Endothelial cell of umbilical vein (primary cell): Measurements from ENCODE around the gene SIPA1L3. TPM values are rescaled to one million over a fixed set of nuclear protein-coding genes. Genes with fewer than 3 reads are reported as not detected.

Experiments
- BruUV-seq: library from RNA; stranded (reverse); fragments of 400-500 nt; replicated peaks from 2 replicates; lab custom pipeline; 2021; lab: Mats Ljungman, UMichigan
- CTCF ChIA-PET: fragments of 300-600, 350-600 bp; sonication (Branson Sonifier 250); formaldehyde crosslinking; loops from one replicate; lab custom pipeline; 2021; ENCODE audit warnings: antibody characterized with exemption, inconsistent platforms; lab: Charles Lee
- POLR2A ChIA-PET: fragments of 300-600, 350-600 bp; sonication (Branson Sonifier 250); formaldehyde crosslinking; loops from one replicate; lab custom pipeline; 2021; ENCODE audit warnings: antibody characterized with exemption, inconsistent platforms; lab: Charles Lee
- DNase-seq: peaks from one replicate; pipeline ENCODE4 v3.0.0-alpha.2; 2011; ENCODE audit warnings: low read depth, low spot score
- FAIRE-seq: peaks from 2 replicates; lab custom pipeline; 2011; peaks lifted over from hg19 to GRCh38; lab: Jason Lieb, UNC
- H2AFZ ChIP-seq: 2 replicates; pipeline ENCODE4 v1.6.0; 2012; ENCODE audit warnings: low read depth, low read length, control low read depth, inconsistent platforms
- H3K27ac ChIP-seq: 2 replicates; pipeline ENCODE4 v1.5.1; 2011; ENCODE audit warnings: low read depth, mild to moderate bottlenecking, control low read depth, low read length, moderate library complexity; ENCODE audit not compliant: insufficient read depth
- H3K27me3 ChIP-seq, 2 experiments: 2 replicates each; pipeline versions ENCODE4 v1.6.0 to v1.6.1; 2011; ENCODE audit warnings: low read length in 2 of 2, mixed read lengths in 1 of 2; ENCODE audit not compliant: control insufficient read depth in 2 of 2, insufficient read depth in 2 of 2
- H3K36me3 ChIP-seq, 2 experiments: 2 replicates in 1 of 2; 3 replicates in 1 of 2; pipeline ENCODE4 v1.5.1; 2011; ENCODE audit warnings: low read length in 2 of 2, mild to moderate bottlenecking in 1 of 2, moderate library complexity in 1 of 2; ENCODE audit not compliant: control insufficient read depth in 2 of 2, insufficient read depth in 2 of 2; ENCODE audit errors: extremely low read depth in 1 of 2
- H3K4me1 ChIP-seq: 3 replicates; pipeline ENCODE4 v1.5.1; 2011; ENCODE audit warnings: mild to moderate bottlenecking, low read length; ENCODE audit not compliant: control insufficient read depth, insufficient read depth; ENCODE audit errors: extremely low read depth
- H3K4me2 ChIP-seq: 2 replicates; pipeline ENCODE4 v1.6.1; 2011; ENCODE audit warnings: low read length, control low read depth, mixed read lengths; ENCODE audit not compliant: insufficient read depth
- H3K4me3 ChIP-seq, 3 experiments: fragments of 200-600 bp in 1 of 3; sonication (generic), shearing (Covaris generic) in 1 of 3; replicated peaks in 1 of 3; 2 replicates each; pipeline ENCODE4 v1.5.1; 2011 to 2016; ENCODE audit warnings: control low read depth in 3 of 3, low read length in 3 of 3, mild to moderate bottlenecking in 2 of 3, inconsistent platforms in 1 of 3, low read depth in 1 of 3, moderate library complexity in 1 of 3; ENCODE audit not compliant: insufficient read depth in 1 of 3
- H3K79me2 ChIP-seq: 2 replicates; pipeline ENCODE4 v1.6.0; 2012; ENCODE audit warnings: low read length, inconsistent platforms; ENCODE audit not compliant: control insufficient read depth, insufficient read depth
- H3K9ac ChIP-seq: replicated peaks from 2 replicates; pipeline ENCODE3; 2011; ENCODE audit warnings: low read length, control low read depth; ENCODE audit not compliant: insufficient read depth; ENCODE audit errors: extremely low read depth
- H3K9me1 ChIP-seq: replicated peaks from 3 replicates; pipeline ENCODE4 v1.6.0; 2011; ENCODE audit warnings: mild to moderate bottlenecking, low read length; ENCODE audit not compliant: control insufficient read depth, insufficient read depth; ENCODE audit errors: extremely low read depth
- H3K9me3 ChIP-seq: replicated peaks from 2 replicates; pipeline ENCODE4 v1.5.1; 2012; ENCODE audit warnings: low read length, inconsistent platforms; ENCODE audit not compliant: control insufficient read depth, insufficient read depth
- H4K20me1 ChIP-seq: replicated peaks from 2 replicates; pipeline ENCODE3; 2011; ENCODE audit warnings: mild to moderate bottlenecking, low read length; ENCODE audit not compliant: control insufficient read depth, insufficient read depth; ENCODE audit errors: extremely low read depth
- EZH2 ChIP-seq: IDR thresholded peaks from 2 replicates; pipeline ENCODE4 v1.6.1; 2012; ENCODE audit warnings: borderline replicate concordance, low read depth, mild to moderate bottlenecking, moderate library complexity, low read length, inconsistent platforms; ENCODE audit not compliant: severe bottlenecking
- FOS ChIP-seq: IDR thresholded peaks from 2 replicates; pipeline ENCODE4 v1.6.1; 2011; ENCODE audit warnings: mild to moderate bottlenecking, low read length, moderate library complexity, borderline replicate concordance; ENCODE audit not compliant: insufficient read depth
- GATA2 ChIP-seq: IDR thresholded peaks from 2 replicates; pipeline ENCODE4 v1.7.0; 2011; ENCODE audit warnings: low read depth, mild to moderate bottlenecking, moderate library complexity, mixed read lengths, low read length; ENCODE audit not compliant: insufficient read length, insufficient read depth
- JUN ChIP-seq: IDR thresholded peaks from 2 replicates; pipeline ENCODE4 v1.6.1; 2011; ENCODE audit warnings: borderline replicate concordance, low read depth; ENCODE audit not compliant: insufficient read length, insufficient read depth
- MYC ChIP-seq: IDR thresholded peaks from one replicate; pipeline ENCODE4 v1.6.1; 2011; ENCODE audit warnings: mild to moderate bottlenecking, low read depth, low read length
- POLR2A ChIP-seq: IDR thresholded peaks from 2 replicates; pipeline ENCODE4 v1.6.1; 2012; ENCODE audit warnings: low read depth, mild to moderate bottlenecking, control low read depth, low read length
- POLR2AphosphoS5 ChIP-seq: IDR thresholded peaks from 2 replicates; pipeline ENCODE4 v1.6.1; 2012; ENCODE audit warnings: low read depth, mild to moderate bottlenecking, control low read depth, low read length, moderate library complexity; ENCODE audit not compliant: insufficient read depth
- dilution Hi-C: fragments of 300-500 bp; cut with MboI; formaldehyde crosslinking; loops from one replicate; pipeline ENCODE4 v1.15.0; 2019; ENCODE audit warnings: low sequenced_read_pairs; ENCODE audit not compliant: extremely low pct_ligation_motif_present
- intact Hi-C: fragments of 100-400 bp; cut with micrococcal nuclease; formaldehyde crosslinking; loops from one replicate; pipeline ENCODE4 v1.10.0; 2022
- polyA plus RNA-seq, 4 experiments: library from polyadenylated mRNA; depleted of rRNA in 3 of 4; stranded (reverse) in 3 of 4; unstranded in 1 of 4; fragments of >200 nt; gene quantifications; 2 replicates each; pipeline versions ENCODE4 v1.2.1 to v1.2.3, GENCODE V29; 2011 to 2012; ENCODE audit warnings: missing spikeins in 1 of 4
- total RNA-seq: library from RNA; stranded (reverse); gene quantifications from 2 replicates; pipeline ENCODE4 v1.2.3, GENCODE V29; 2021

Gene SIPA1L3
- total and polyA plus RNA-seq, 2 donors (not counting 3 experiments of a cell fraction or from before 2014, with no cell fraction given): 14.2 to 47.2 TPM

- no peak overlapping the region for H3K9ac ChIP-seq
- H3K4me1 ChIP-seq: no peaks in the 10 kb centered on the region
- FAIRE-seq (no peak), DNase-seq (no peak)
- ChIA-PET CTCF (interaction anchor here (0.6 to 4.1 kb wide), 4 partner anchors 19 to 134 kb away, joined by 3 to 15 read pairs (median 4); no protein-coding TSS in a partner anchor), POLR2A (no interaction called here)
- no peaks in the 10 kb centered on the region for H4K20me1 ChIP-seq
- no peak overlapping the region for H3K4me2 ChIP-seq
- H3K27me3 ChIP-seq: no peaks in the 10 kb centered on the region
- dilution Hi-C loops (no loop called here), intact Hi-C loops (no loop called here)
- H3K79me2 ChIP-seq: peaks cover 4% of the 10 kb centered on the region
- no peak overlapping the region for H2AFZ ChIP-seq
- TF ChIP-seq MYC: no peak
- TF ChIP-seq JUN: no peak
- no peak for TF ChIP-seq EZH2
- H3K36me3 ChIP-seq: no peaks in the 10 kb centered on the region
- no peaks in the 10 kb centered on the region for H3K9me3 ChIP-seq
- no TSS peak for BruUV-seq
- H3K9me1 ChIP-seq: no peaks in the 10 kb centered on the region
- no peak overlapping the region for H3K27ac ChIP-seq
- H3K4me3 ChIP-seq: no peak overlapping the region
Measured at GRCh38 chr19:38036707-38037611, 130.0 kb downstream of the SIPA1L3 start.

- H2AFZ ChIP-seq: no peak overlapping the region
- H3K27me3 ChIP-seq: no peaks in the 10 kb centered on the region
- no peaks in the 10 kb centered on the region for H4K20me1 ChIP-seq
- ChIA-PET POLR2A (interaction anchor here (1.0 kb wide), 1 partner anchor 36 kb away, joined by 3 read pairs; no protein-coding TSS in a partner anchor), CTCF (interaction anchor here (0.6 to 0.9 kb wide), 3 partner anchors 8 to 138 kb away, joined by 3 read pairs; no protein-coding TSS in a partner anchor)
- H3K9me1 ChIP-seq: no peaks in the 10 kb centered on the region
- H3K36me3 ChIP-seq: no peaks in the 10 kb centered on the region
- no peak overlapping the region for H3K4me2 ChIP-seq
- peaks cover 3% of the 10 kb centered on the region for H3K4me1 ChIP-seq
- TF ChIP-seq MYC (no peak), JUN (peak; percentile 23), EZH2 (no peak), POLR2AphosphoS5 (no peak), GATA2 (no peak), POLR2A (no peak), FOS (peak; percentile 28)
- H3K79me2 ChIP-seq: peaks cover 12% of the 10 kb centered on the region
- dilution Hi-C loops: no loop called here
- DNase-seq (peak; percentile 30), FAIRE-seq (peak; percentile 61)
- H3K9me3 ChIP-seq: no peaks in the 10 kb centered on the region
- no TSS peak for BruUV-seq
- H3K9ac ChIP-seq: no peak overlapping the region
- no peak overlapping the region for H3K4me3 ChIP-seq
- H3K27ac ChIP-seq: peak overlapping the region; percentile 30
- intact Hi-C loops: loop anchor here (2.0 kb wide), 1 partner anchor 17 kb away; no protein-coding TSS in a partner anchor
Measured at GRCh38 chr19:38039966-38040365, 133.0 kb downstream of the SIPA1L3 start.
